GM12873 (cell line): ENCODE results near the gene CLSTN2.

Experiments
- CTCF ChIP-seq: IDR thresholded peaks from 2 replicates; pipeline ENCODE4 v1.5.1; 2012; ENCODE audit warnings: low read depth, mild to moderate bottlenecking, moderate library complexity, low read length, control low read depth; ENCODE audit not compliant: insufficient read depth; ENCODE audit errors: missing control alignments

The CLSTN2 gene

GRCh38 chr3:140316868-140317400 is 381.9 kb downstream of the CLSTN2 start:
- TF ChIP-seq CTCF: no peak

DNA sequence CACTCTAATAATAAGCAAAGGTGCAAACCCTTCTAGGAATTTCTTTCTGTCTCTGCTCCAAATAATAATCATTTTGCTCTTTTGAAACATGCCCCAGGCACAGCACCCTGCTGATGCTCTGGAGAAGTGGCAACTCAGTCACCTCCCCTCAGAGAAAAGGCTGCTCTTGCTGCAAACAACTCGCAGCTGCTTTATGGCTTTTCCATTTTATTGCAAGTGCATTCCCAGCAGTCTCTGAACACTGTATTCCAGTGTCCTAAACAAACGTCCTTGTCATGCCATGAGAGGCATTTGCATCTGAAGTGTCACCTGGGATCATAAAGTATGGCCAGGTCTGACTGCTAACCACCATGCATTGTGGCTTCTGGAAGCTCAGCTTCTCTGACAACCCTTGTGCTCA is 384.8 kb downstream of the CLSTN2 start:
- TF ChIP-seq CTCF: no peak

DNA sequence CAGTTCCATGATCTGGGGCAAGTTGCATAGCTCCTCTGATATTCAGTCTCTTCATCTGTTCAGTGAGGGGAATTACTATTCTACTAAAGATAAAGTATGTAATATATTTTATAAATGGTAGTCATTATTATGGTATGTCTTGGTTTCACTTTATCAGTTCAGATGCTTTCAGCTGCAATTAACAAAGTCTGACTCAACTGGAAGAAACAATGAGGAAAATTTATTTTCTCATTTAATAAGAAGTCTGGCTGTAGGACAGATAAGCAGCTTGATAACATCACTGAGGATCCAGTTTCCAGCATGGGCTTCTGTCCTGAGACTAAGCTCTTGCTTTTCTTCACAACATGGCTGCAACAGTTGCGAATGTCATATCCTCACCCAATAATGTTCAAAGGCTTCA is 388.6 kb downstream of the CLSTN2 start:
- TF ChIP-seq CTCF: no peak

GRCh38 chr3:140332131-140332530 is 397.1 kb downstream of the CLSTN2 start:
- TF ChIP-seq CTCF: no peak

DNA sequence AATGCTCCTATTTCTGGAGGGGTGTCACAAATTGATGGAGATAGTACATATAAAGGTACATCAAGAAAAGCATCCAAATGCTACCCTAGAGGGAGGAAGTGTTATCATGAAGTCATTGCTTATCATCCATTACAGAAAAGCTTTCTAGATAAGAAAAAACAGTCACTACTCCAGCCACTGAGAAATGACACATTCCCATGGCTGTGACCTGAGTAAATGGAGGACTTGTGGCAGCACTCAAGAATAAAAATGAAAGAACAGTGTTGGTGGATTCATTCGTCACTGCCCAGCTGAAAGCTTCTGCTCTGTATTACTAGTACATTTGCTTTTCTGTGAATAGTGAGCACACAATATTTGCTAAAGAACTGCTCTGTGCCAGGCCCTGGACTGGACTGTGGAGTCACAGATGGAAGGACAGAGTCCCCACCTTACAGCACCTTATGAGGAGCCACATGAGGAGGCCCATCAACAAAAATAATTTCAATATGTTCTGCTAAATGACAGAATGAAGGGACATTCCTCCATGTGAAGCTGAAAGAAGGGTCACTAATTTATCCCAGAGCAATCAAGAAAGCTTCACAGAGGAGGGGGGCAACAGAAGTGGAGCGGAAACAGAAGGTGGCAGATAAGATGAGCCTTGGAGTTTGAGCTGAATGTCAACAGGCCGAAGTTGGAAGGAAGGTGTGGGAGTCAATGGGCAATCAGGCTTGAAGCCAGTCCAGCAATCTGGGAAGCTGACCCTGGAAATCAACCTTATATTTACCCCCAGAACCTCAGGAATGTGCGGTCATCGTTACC is 399.3 kb downstream of the CLSTN2 start:
- TF ChIP-seq CTCF: no peak

GRCh38 chr3:140336465-140336864 is 401.5 kb downstream of the CLSTN2 start:
- no peak for TF ChIP-seq CTCF

GRCh38 chr3:140338916-140339315 is 403.9 kb downstream of the CLSTN2 start:
- TF ChIP-seq CTCF: no peak
